Effector CD8-positive, alpha-beta T cell (primary cell): ENCODE results near the gene AK3.

Experiments used
- DNase-seq: peaks from one replicate; lab custom pipeline; 2025; lab: John Stamatoyannopoulos, UW

The AK3 gene

DNA sequence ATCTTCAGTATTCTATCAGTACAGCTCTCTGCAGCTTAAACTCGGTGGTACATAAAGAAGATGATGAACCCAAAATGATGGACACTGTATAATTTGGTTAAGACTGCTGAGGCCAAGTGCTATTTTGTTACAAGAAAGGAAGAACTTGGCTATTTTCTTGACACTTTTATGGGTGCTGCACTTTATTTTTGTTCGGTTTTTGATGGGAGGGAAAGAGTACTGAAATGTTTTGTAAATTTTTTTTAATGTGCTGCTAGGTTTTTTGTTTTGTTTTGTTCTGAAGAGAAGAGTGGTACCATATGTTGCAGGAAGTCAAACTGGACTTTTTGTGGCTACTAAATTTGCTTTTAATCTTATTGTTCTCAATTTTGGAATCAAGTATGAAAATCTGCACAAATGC is 35.0 kb downstream of the AK3 start:
- no peak for DNase-seq

DNA sequence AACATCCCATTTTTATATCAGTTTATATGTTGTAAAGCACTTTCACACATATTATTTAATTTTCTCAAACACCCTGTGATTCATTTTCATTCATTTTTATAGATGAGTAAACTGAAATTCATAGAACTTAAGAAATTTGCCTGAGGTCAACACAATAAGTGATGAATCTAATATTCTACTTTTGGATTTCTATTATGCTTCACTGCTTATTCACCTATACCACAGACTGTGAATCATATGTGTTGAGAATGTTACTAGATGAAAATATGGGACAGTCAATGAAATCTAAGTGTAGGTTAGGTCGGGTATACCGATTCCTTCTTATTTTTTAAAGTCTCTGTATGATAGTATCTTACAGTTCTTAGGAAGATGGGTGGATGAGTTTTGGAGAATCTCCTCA is 36.9 kb downstream of the AK3 start:
- DNase-seq, result no peak

DNA sequence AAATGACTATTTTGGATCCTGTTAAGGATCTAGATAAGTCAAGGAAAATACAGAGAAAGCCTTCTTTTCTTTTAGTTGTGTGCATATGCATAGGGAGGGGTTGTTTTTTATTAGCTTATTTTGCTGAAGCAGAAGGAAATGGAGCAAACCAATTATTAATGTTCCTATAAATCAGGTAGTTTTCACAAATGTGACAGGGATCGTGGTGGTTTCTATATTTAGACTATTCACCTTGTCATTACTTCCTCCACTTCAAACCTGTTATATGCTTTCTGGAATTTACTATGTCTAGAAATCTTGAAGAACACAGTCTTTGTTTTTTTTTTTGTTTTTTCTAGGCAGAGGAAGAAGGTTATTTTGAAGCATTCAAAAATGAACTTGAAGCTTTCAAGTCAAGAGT is 39.5 kb downstream of the AK3 start:
- no peak for DNase-seq

DNA sequence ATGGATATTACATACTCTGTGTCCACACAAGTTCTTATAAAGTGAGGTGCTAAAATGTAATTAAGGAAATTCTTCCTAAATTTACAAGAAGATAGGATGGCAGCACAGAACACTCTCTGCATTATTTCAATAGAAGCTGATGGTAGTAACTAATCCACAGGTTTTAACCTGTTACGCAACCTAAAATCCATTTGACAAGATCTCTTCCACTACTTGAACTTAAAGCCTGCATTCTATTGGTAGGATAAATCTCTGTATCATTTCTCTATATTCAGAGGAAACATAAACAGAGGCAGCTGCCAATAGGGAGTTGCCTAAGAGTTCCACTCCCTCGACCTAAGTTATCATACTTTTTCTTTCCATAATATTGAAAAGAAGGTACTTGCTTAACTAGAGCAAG is 40.1 kb downstream of the AK3 start:
- no peak for DNase-seq

DNA sequence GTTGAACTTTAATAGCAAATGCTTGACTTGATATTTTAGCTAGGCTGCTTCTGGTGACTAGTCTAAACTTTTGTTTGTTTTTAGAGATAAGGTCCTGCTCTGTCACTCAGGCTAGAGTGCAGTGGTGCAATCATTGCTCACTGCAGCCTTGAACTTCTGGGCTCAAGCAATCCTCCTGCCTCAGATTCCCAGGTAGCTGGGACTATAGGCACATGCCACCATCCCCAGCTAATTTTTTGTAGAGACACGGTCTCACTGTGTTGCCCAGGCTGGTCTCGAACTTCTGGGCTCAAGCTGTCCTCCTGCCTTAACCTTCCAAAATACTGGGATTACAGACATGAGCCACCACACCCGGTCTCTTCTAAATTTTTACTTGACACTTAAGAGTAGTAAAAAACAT is 40.9 kb downstream of the AK3 start:
- no peak for DNase-seq

DNA sequence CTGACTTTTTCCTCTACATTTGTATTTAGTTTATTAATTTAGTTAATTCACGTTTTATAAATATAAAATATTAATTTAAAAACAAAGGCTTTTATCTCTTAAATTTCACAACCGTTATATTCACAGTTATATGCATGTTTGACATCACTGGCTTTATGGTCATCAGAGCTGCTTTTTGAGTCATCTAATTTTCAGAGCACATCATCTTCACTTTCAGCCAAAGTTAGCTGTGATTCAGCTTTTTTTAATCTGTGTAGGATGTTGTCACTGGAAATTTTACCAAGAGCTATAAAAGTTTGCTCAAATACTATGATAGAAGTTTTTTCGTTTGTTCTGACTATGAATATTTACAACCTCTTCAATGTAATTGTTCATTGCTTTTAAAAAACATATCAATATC is 49.2 kb downstream of the AK3 start:
- DNase-seq, result no peak

DNA sequence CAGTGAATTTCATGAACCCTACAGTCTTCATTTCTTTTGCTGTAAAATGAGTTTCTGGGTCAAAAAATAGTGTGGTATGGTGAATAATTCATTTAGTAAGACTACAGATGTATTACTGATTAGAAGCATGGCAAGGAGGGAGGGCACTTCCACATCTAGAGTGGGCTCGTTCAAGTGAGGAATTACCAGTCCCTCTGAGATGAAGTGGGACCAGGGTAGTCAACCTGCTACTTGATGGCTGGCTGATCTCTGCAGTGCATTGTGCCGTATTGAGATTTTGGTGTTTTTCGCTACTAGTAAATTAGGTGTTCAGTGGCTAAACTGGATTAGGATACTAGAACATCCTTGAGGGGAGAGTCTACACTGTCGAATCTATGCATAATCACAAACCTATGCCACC is 50.9 kb downstream of the AK3 start:
- DNase-seq, result no peak

DNA sequence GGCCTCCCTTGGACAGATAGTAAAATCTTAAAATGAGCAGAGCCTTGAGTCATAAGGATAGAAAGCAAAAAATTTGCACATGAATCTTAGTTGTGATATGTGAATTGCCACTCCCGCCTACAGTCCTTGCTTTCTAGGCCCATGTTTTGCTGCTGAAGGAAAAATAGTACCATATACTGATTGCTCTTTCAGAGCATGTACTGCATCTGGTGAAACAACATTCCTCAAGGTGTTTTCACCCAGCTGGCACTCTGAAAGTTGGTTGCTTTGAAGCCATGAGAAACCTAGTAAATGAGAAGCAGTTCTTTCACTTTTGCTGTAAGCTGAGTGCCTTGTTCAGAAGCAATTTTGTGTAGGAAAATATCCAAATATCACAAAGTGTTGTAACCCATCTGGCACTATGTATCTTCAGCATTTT is 51.3 kb downstream of the AK3 start:
- DNase-seq, result no peak

DNA sequence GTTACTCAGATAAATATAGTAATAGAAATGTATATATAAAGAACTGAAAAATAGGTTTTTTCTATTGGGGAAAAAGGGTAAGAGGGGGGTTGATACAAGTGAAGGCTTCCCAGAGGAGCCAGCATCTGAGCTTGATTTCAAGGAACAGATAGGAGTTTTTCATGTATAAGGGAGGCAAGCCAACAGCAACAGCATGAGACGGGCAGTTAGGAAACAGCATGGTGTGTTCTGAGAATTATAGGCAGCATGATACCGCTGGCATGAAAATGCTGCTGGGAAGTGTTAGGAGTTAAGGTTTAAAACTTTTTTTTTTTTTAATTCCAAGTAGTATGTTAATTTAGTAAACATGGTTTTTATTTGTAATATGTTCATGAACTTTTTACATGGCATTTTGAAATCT is 52.0 kb downstream of the AK3 start:
- DNase-seq, result no peak

DNA sequence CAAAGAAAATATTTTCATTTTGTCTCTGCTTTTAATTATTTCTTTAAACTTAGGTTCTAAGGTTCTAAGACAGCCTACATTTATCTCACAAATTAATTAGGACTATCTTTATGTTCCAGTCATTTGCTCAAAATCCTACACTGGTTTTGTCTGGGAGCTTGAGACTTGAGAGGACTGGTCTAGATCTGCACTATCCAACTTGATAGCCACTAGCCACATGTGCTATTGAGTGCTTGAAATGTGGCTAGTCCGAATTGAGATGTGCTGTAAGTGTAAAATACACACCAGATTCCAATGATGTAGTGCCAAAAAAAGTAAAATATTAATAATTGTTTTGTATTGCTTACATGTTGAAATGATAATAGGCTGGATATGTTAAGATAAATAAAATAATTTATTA is 54.4 kb downstream of the AK3 start:
- DNase-seq, result no peak

DNA sequence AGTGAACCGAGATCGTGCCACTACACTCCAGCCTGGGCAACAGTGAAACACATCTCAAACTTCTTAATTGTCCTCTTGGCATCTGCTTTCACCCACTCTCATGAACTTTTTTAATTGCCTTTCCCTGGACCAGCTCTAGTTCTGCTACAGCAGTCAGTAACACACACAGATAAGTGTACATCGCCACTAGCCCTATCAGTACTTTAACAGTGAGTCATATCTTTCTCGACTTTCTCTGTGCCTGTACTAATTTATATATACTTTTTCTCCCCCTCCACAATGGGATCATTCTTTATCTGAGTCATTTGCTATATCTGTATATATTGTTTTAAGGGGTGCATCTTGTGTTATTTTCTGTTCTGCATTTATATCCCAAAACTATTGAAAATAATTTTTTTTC is 54.9 kb downstream of the AK3 start:
- no peak for DNase-seq

DNA sequence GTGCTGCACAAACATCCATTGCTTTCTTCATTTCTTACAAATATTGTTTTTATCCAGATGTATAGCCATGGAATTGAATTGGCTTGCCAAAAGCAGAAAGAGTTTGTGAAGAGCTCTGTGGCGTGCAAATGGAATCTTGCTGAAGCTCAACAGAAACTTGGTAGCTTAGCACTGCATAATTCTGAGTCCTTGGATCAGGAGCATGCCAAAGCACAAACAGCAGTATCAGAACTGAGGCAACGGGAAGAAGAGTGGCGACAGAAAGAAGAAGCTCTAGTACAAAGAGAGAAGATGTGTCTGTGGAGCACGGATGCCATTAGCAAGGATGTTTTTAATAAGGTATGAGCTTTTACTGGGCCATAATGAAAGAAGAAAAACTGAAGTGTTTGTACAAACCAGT is 56.2 kb downstream of the AK3 start:
- no peak for DNase-seq

DNA sequence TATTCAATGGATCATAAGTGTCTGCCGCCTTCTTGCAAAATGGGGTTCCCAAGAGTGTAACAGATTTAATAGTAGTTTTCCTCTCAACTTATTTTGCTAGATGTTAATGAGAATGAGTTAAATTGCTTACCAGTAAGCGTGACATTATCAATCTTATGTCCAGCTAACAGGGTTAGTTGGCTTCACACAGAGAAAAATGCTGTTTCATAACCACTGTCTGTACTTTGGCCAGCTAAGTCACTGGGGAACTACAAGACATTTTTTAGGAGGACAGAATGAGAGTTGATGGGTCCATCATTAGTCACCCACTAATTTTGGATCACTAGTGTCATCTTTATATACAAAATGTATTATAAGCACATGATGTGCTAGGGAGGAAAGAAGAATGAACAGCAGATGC is 60.3 kb downstream of the AK3 start:
- DNase-seq, result no peak

DNA sequence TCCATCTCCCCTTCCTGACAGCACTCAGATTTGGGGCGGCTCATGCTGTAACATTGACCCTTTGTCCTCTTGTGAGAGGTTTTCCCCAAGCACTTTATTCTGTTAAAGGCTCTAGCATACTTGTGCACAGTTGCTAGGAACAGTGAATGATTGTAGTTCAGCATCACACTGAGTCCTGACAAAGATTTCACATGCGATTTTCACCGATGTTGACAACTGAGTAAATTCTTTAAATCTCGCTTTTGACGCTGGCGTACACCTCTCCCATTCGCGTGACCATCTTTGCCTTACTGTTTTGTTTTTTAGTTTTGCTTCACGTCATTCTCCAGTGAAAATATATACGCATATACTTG is 60.9 kb downstream of the AK3 start:
- no peak for DNase-seq

DNA sequence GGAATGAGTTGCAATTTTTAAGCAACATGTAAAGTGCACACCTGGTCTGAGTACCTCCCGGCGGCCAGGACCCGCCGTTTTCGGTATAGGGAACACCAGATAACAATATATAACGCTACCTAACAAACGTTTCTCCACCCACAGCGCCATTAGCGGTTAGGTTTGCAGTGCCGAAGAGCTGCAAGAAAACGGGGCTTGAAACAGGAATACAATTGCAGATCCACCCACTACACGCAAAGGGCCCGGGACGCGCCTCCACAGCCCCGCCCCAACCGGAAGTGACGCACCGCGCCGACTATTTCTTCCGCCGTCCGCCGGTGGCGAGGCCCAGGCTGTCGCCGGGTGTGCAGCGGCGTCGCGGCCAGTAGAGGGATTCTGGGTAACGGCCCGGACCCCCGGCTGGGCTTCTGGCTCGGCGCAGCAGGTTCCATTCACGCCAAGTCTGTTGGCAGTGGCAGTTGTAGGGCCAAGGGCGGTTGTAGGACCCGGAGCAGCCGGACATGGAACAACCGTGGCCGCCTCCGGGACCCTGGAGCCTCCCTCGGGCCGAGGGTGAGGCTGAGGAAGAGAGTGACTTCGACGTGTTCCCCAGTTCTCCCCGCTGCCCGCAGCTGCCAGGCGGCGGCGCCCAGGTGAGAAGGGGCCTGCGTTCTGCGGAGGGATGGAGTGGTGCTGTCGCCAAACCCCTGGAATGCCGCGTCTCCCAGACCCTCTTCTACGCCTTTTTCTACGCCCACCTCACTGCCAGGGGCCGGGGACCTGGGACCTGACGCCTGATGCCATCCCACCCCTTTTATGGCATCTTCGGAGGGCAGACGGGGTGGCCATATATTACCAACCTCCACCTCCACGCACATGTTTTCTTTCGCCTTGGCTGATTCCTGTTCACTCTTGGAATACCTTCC is 61.5 kb downstream of the AK3 start, which contains the start of gene CDC37L1:
Gene CDC37L1, plus strand, starts transcription at position 302 of the 905 bp plus-strand sequence. Its CDS starts 199 bp downstream, at position 501.
- DNase-seq, result peak; percentile 97

DNA sequence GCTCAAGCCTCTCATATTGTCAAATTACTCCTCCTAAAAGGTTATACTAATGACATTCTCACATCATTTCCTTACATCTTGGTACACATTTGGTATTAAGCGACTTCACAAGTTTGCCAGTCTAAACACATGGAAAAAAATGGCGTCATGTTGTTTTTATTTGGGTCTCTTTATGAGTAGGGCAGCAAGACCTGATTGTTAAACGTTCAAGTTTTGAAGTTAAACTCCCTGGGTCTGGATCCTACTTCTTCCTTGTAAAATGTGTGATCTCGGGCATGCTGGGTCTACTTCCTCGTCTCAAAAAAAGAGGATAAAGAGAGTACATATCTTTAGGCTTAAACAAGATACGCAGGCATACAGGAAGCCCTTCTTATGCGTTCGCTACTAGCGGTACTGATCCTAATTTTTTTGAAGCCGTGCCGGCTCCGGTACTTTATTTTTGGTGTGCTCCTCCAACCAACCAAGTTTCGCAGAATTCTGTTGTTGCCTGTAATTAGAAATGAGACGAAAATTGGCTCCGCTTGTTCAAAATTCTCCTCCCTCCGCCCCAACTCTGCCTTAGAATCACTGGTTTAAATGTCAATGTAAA is 62.2 kb downstream of the AK3 start:
- DNase-seq, result no peak

DNA sequence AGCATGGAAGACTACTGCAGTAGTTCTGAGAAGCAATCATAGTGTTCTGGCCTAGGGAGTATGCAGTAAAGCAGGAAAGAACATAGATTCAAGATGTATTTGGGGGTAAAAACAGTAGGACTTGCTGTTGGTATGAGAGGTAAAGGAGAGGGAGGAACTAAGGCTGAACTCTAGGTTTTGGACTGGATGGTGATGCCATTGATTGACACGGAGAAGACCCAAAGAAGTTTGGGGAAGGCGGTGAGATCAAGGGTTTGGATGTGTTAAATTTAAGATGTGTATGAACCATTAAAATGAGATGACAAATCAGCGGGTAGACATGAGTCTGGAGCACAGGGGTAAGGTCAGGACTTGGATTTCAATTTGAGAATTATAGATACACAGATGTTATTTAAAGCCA is 63.6 kb downstream of the AK3 start:
- DNase-seq, result no peak

DNA sequence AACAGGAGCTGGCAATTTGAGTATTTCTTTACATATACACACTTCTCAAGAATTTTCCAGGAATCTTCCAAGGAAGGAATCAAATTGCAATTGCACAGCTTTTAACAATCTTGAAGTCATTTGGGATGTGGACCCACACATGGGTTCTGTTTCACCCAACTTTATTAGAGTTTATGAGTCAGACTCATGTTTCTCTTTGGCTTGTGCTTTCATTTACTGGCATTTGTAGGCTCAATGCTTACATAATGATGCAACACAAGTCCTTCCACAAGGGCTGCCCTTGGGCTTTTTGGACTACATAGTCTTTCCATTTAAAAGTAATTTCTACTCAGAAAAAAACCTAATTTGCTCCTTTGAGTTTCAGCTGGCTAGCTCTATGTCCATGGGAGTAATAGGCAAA is 66.2 kb downstream of the AK3 start:
- DNase-seq, result no peak

DNA sequence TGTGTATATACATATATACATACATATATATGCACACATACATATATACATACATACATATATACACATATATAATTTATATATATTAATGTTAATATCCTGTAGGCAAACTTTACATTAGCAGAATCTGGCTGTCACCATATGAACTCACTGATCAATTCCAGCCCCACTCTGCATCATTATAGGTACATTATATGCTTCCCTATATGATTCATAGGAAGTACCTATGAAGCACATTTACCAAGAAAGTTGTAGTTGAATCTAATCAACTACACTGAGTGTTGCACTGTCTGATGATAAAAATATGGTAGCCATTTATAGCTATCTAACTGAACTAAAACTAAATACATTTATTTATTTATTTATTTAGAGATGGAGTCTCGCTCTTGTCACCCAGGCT is 69.3 kb downstream of the AK3 start:
- DNase-seq, result no peak

DNA sequence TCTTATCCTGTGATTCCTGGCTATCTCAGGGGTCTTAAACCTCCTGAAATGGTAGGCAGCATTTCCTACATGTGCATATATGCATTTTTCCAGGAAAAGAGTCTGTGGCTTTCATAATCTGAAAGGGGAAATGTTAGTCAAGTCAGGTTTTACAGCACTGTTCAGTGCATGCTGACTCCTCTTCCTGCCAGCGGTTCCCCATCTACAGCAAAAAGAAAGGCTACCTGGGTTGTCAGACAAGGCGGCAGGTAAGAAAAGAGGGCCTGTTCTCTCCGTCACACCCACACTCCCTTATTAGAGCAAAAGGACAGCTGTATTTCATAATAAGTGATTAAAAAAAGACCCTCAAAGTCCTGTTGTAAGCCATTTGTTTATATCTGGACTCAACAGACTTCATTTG is 70.4 kb downstream of the AK3 start:
- no peak for DNase-seq

DNA sequence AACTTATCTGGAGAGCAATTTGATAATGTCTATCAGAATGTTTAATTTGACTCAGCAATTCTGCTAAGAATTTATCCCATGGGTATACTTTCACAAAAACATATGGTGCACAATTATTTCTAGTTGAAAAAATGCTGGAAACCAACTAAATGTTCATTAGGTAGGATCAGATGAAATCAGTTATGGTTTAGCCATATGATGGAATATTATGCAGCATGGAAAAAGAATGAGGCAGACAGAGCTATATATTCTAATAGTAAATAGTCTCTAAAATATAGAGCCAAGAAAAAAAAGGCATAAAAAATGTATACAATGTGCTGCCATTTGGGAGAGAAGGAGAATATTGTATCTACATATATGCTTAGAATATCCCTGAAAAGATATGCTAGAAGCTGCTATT is 71.1 kb downstream of the AK3 start:
- no peak for DNase-seq

DNA sequence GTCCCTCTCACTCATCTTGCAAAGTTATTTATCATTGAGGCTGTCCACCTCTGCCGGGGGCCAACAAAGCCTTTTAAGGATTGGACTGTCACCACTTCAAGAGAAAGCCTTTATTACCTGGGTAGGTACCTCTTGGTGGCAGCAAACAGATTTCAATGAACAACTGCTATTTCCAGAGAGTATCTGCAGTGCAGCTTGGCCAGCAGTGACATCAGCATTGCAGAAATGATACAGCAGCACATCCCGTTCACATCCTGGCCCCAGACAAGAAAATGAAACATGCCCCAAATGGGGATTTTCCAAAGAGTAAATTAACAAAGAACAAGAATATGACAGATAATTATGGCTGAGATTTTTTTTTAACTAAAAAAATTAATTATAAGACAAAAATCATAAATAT is 72.4 kb downstream of the AK3 start:
- DNase-seq, result no peak

DNA sequence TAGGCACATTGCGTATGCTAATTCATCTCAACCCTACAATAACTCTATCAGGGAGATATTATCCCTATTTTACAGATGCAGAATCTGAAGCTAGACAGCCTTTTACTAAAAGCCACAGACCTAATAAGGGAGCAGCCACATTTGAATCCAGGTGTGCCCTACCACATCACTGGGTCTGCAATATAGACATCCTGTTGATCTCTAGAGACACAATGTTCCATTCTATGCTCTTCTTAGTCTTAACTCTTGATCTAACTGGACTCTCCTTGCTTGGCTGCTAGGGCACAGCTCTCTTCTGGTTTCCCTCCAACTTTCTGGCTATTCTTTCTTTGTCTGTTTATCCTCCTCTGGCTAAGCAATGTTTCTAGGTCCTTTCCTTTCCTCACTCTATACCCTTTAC is 73.3 kb downstream of the AK3 start:
- DNase-seq, result no peak
